MCF 10A (cell line): ENCODE data around the gene ZNF292. TPM values are rescaled to one million over a fixed set of nuclear protein-coding genes. Genes with fewer than 3 reads are reported as not detected.

ENCODE experiments used
- BruUV-seq: library from RNA; stranded (reverse); fragments of 400-500 nt; replicated peaks from 2 replicates; lab custom pipeline; 2021; lab: Mats Ljungman, UMichigan
- CTCF ChIA-PET: fragments of 300-600 bp; sonication (Branson Sonifier 250); formaldehyde crosslinking; extraction: SDS; loops from one replicate; lab custom pipeline; 2021; ENCODE audit warnings: antibody characterized with exemption, inconsistent platforms; lab: Yijun Ruan, JAX
- POLR2A ChIA-PET: fragments of 300-600, 350-650 bp; sonication (Branson Sonifier 250); formaldehyde crosslinking; extraction: SDS; loops from one replicate; lab custom pipeline; 2020; ENCODE audit warnings: antibody characterized with exemption, inconsistent platforms; lab: Yijun Ruan, JAX
- DNase-seq: peaks from one replicate; pipeline ENCODE4 v3.0.0-alpha.2; 2018; ENCODE audit not compliant: unreplicated experiment
- H3K27ac Mint-ChIP-seq: one replicate; pipeline ENCODE4 v1.8.0; 2022; ENCODE audit warnings: mild to moderate bottlenecking, low read depth, mixed read lengths; ENCODE audit not compliant: unreplicated experiment
- H3K27me3 Mint-ChIP-seq: one replicate; pipeline ENCODE4 v1.8.0; 2022; ENCODE audit warnings: mixed read lengths; ENCODE audit not compliant: insufficient read depth, unreplicated experiment
- H3K36me3 Mint-ChIP-seq: one replicate; pipeline ENCODE4 v1.8.0; 2022; ENCODE audit warnings: mild to moderate bottlenecking, moderate library complexity, mixed read lengths; ENCODE audit not compliant: insufficient read depth, unreplicated experiment
- H3K4me1 Mint-ChIP-seq: one replicate; pipeline ENCODE4 v1.8.0; 2022; ENCODE audit warnings: mixed read lengths; ENCODE audit not compliant: insufficient read depth, unreplicated experiment
- H3K4me3 Mint-ChIP-seq: one replicate; pipeline ENCODE4 v1.8.0; 2022; ENCODE audit warnings: mild to moderate bottlenecking, moderate library complexity, mixed read lengths; ENCODE audit not compliant: unreplicated experiment
- H3K9me3 Mint-ChIP-seq: one replicate; pipeline ENCODE4 v1.8.0; 2022; ENCODE audit warnings: mixed read lengths; ENCODE audit not compliant: unreplicated experiment
- CTCF ChIP-seq: fragments of 200-600 bp; IDR thresholded peaks from one replicate; pipeline ENCODE4 v1.8.0; 2022; ENCODE audit warnings: antibody characterized with exemption, mild to moderate bottlenecking; ENCODE audit not compliant: unreplicated experiment
- intact Hi-C: fragments of 100-400 bp; cut with micrococcal nuclease; formaldehyde crosslinking; loops from 2 replicates; pipeline ENCODE4 v1.14.1; 2022
- total RNA-seq: library from RNA; stranded (reverse); gene quantifications from 2 replicates; pipeline ENCODE4 v1.2.3, GENCODE V29; 2022

ZNF292 gene
- total RNA-seq, 1 experiment from 2014 or later: 17.1 TPM

DNA sequence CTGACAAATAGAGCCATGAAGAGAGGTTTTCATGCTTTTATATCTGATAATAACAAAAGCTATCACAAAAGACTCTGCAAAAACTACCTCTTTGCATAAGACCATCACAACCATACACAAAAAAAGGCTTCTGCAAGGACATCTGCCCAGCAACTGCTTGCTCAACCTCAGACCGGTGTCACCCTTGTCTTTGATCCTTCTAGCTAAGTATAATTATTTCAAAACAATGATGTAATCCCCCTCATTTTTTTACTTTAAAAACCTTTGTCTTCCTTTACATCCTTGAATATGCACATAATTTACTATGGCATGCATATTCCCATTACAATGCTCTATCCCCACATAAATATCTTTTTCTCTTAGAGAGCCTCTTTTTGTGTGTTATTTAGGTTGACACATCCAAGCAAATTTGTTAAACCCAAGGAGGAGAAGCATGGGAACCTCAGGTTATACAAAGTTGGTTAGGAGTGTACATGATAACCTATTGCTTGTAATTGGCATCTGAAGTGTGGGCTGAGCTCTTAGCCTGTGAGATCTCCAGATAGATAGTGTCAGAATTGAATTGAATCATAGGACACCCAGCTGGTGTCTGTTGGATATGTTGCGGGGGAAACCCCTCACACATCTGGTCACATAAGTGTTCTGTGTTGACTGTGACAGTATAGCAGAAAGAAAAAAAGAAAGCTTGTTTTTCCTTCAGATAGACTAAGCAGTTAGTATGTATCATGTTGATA lies 39.8 kb upstream of the ZNF292 start:
- H3K27me3 Mint-ChIP-seq: no peaks in the 10 kb centered on the region
- ChIA-PET CTCF (interaction anchor here (1.0 to 1.3 kb wide), 4 partner anchors 25 to 161 kb away, joined by 3 to 5 read pairs (median 4); no protein-coding TSS in a partner anchor), POLR2A (interaction anchor here (0.6 kb wide), 1 partner anchor 1402 kb away, joined by 3 read pairs; no protein-coding TSS in a partner anchor)
- H3K4me1 Mint-ChIP-seq: peaks cover 6% of the 10 kb centered on the region
- intact Hi-C loops: no loop called here
- no TSS peak for BruUV-seq
- no peak for TF ChIP-seq CTCF
- H3K36me3 Mint-ChIP-seq: no peaks in the 10 kb centered on the region
- no peak overlapping the region for H3K27ac Mint-ChIP-seq
- DNase-seq: no peak
- no peak overlapping the region for H3K4me3 Mint-ChIP-seq
- H3K9me3 Mint-ChIP-seq: no peaks in the 10 kb centered on the region

- Mint-ChIP-seq H3K9me3 (no peaks in the 10 kb centered on the region), H3K27ac (no peak overlapping the region), H3K27me3 (no peaks in the 10 kb centered on the region), H3K4me1 (peaks cover 6% of the 10 kb centered on the region), H3K4me3 (no peak overlapping the region), H3K36me3 (no peaks in the 10 kb centered on the region)
- ChIA-PET CTCF (interaction anchor here (0.7 to 1.3 kb wide), 4 partner anchors 36 to 160 kb away, joined by 3 to 4 read pairs (median 4); no protein-coding TSS in a partner anchor), POLR2A (no interaction called here)
- no peak for DNase-seq
- no peak for TF ChIP-seq CTCF
- BruUV-seq: no TSS peak
- intact Hi-C loops: no loop called here
These were observed 38.4 kb upstream of the ZNF292 start for GRCh38 chr6:87116922-87117321.

DNA sequence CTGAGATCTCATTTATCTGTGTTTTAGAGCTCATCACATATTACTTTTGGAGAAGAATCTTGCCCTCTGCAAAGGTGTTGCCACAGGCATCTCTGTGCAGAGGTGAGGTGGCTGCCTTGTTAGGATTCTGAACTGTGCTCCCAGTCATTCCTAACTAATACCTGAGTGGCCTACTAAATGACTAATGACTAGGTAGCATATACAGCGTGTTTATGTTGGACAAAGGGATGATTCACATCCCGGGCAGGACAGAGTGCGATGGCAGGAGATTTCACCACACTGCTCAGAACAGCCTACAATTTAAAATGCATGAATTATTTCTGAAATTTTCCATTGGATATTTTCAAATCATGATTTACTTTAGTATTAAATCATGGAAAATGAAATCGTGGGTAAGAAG lies 37.3 kb upstream of the ZNF292 start:
- H3K36me3 Mint-ChIP-seq: no peaks in the 10 kb centered on the region
- intact Hi-C loops: no loop called here
- H3K27me3 Mint-ChIP-seq: no peaks in the 10 kb centered on the region
- no TSS peak for BruUV-seq
- peak overlapping the region; percentile 69 for H3K27ac Mint-ChIP-seq
- no peak overlapping the region for H3K4me3 Mint-ChIP-seq
- TF ChIP-seq CTCF: no peak
- POLR2A ChIA-PET: no interaction called here
- H3K4me1 Mint-ChIP-seq: peaks cover 6% of the 10 kb centered on the region
- no peaks in the 10 kb centered on the region for H3K9me3 Mint-ChIP-seq
- CTCF ChIA-PET: interaction anchor here (0.6 to 1.1 kb wide), 2 partner anchors 29 to 39 kb away, joined by 3 to 4 read pairs; no protein-coding TSS in a partner anchor
- DNase-seq: peak; percentile 65

- Mint-ChIP-seq H3K4me1 (peaks cover 6% of the 10 kb centered on the region), H3K27ac (no peak overlapping the region), H3K36me3 (no peaks in the 10 kb centered on the region), H3K4me3 (no peak overlapping the region), H3K9me3 (no peaks in the 10 kb centered on the region), H3K27me3 (peaks cover 20% of the 10 kb centered on the region)
- DNase-seq: no peak
- CTCF ChIA-PET: interaction anchor here (0.6 to 1.1 kb wide), 3 partner anchors 17 to 219 kb away, joined by 3 to 4 read pairs (median 3); no protein-coding TSS in a partner anchor
- intact Hi-C loops: no loop called here
- TF ChIP-seq CTCF: no peak
- no TSS peak for BruUV-seq
- POLR2A ChIA-PET: no interaction called here
These were observed 32.9 kb upstream of the ZNF292 start for GRCh38 chr6:87122477-87122876.
